Loucy (cell line): ENCODE results near the gene SMC4.

Experiments used
- H2AFZ ChIP-seq: fragments of 200-600 bp; sonication (generic); 2 replicates; pipeline ENCODE4 v1.6.0; 2016; ENCODE audit warnings: antibody characterized with exemption, mild to moderate bottlenecking, low read length, moderate library complexity
- H3F3A ChIP-seq: fragments of 200-600 bp; 2 replicates; pipeline ENCODE4 v1.6.0; 2016; ENCODE audit warnings: antibody characterized with exemption, low read depth, mild to moderate bottlenecking
- H3K27me3 ChIP-seq: fragments of 200-600 bp; sonication (generic); 2 replicates; pipeline ENCODE4 v1.6.1; 2014; ENCODE audit warnings: low read length, mild to moderate bottlenecking; ENCODE audit not compliant: insufficient read depth, poor library complexity, severe bottlenecking
- H3K36me3 ChIP-seq: fragments of 200-600 bp; sonication (generic); 2 replicates; pipeline ENCODE4 v1.6.1; 2016; ENCODE audit warnings: low read length; ENCODE audit not compliant: insufficient read depth
- H3K4me1 ChIP-seq: fragments of 200-600 bp; sonication (generic); 2 replicates; pipeline ENCODE4 v1.5.1; 2014; ENCODE audit warnings: low read length, mild to moderate bottlenecking; ENCODE audit not compliant: insufficient read depth, poor library complexity, severe bottlenecking
- H3K4me2 ChIP-seq: fragments of 200-600 bp; sonication (generic); 2 replicates; pipeline ENCODE4 v1.6.0; 2014; ENCODE audit warnings: antibody characterized with exemption, low read length, low read depth, mild to moderate bottlenecking; ENCODE audit not compliant: poor library complexity, severe bottlenecking
- H3K4me3 ChIP-seq: fragments of 200-600 bp; sonication (generic); 2 replicates; pipeline ENCODE4 v1.5.1; 2014; ENCODE audit warnings: low read length, mild to moderate bottlenecking, mixed read lengths; ENCODE audit not compliant: poor library complexity, severe bottlenecking
- H3K79me2 ChIP-seq: fragments of 200-600 bp; sonication (generic); 2 replicates; pipeline ENCODE4 v1.6.1; 2014; ENCODE audit warnings: low read length; ENCODE audit not compliant: insufficient read depth
- H3K9ac ChIP-seq: fragments of 200-600 bp; sonication (generic); 2 replicates; pipeline ENCODE4 v1.6.0; 2014; ENCODE audit warnings: mild to moderate bottlenecking, low read depth, low read length, moderate library complexity; ENCODE audit not compliant: poor library complexity, severe bottlenecking
- H3K9me2 ChIP-seq: fragments of 200-600 bp; sonication (generic); replicated peaks from 2 replicates; pipeline ENCODE4 v1.6.1; 2016; ENCODE audit warnings: low read depth, low read length, mixed read lengths
- H3K9me3 ChIP-seq: fragments of 200-600 bp; sonication (generic); 2 replicates; pipeline ENCODE4 v1.6.1; 2014; ENCODE audit warnings: mild to moderate bottlenecking, antibody characterized with exemption, low read length, low read depth; ENCODE audit not compliant: insufficient read depth
- H4K20me1 ChIP-seq: fragments of 200-600 bp; sonication (generic); 2 replicates; pipeline ENCODE4 v1.6.0; 2014; ENCODE audit warnings: antibody characterized with exemption, low read length, mild to moderate bottlenecking; ENCODE audit not compliant: insufficient read depth, poor library complexity, severe bottlenecking
- EZH2phosphoT487 ChIP-seq: fragments of 200-600 bp; IDR thresholded peaks from 2 replicates; pipeline ENCODE4 v1.6.1; 2018; ENCODE audit warnings: antibody characterized with exemption, mild to moderate bottlenecking, moderate library complexity, borderline replicate concordance
- TF ChIP-seq, protein P1 (sequence below): fragments of 200-600 bp; sonication (generic); conservative IDR thresholded peaks from 2 replicates; pipeline ENCODE4 v1.5.1; 2014; ENCODE audit warnings: mild to moderate bottlenecking, antibody characterized with exemption, low read length

The SMC4 gene

GRCh38 chr3:160448845-160449635 lies 49.6 kb downstream of the SMC4 start:
- no peak for TF ChIP-seq EZH2phosphoT487
- TF ChIP-seq, protein P1, sequence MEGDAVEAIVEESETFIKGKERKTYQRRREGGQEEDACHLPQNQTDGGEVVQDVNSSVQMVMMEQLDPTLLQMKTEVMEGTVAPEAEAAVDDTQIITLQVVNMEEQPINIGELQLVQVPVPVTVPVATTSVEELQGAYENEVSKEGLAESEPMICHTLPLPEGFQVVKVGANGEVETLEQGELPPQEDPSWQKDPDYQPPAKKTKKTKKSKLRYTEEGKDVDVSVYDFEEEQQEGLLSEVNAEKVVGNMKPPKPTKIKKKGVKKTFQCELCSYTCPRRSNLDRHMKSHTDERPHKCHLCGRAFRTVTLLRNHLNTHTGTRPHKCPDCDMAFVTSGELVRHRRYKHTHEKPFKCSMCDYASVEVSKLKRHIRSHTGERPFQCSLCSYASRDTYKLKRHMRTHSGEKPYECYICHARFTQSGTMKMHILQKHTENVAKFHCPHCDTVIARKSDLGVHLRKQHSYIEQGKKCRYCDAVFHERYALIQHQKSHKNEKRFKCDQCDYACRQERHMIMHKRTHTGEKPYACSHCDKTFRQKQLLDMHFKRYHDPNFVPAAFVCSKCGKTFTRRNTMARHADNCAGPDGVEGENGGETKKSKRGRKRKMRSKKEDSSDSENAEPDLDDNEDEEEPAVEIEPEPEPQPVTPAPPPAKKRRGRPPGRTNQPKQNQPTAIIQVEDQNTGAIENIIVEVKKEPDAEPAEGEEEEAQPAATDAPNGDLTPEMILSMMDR: no peak
- no peaks in the 10 kb centered on the region for H3K9me3 ChIP-seq
- no peaks in the 10 kb centered on the region for H3K79me2 ChIP-seq
- H4K20me1 ChIP-seq: no peaks in the 10 kb centered on the region
- no peak overlapping the region for H3K4me3 ChIP-seq
- no peaks in the 10 kb centered on the region for H3F3A ChIP-seq
- H2AFZ ChIP-seq: no peak overlapping the region
- no peaks in the 10 kb centered on the region for H3K27me3 ChIP-seq
- no peaks in the 10 kb centered on the region for H3K36me3 ChIP-seq
- no peak overlapping the region for H3K4me2 ChIP-seq
- H3K9me2 ChIP-seq: no peaks in the 10 kb centered on the region
- H3K4me1 ChIP-seq: no peaks in the 10 kb centered on the region
- no peak overlapping the region for H3K9ac ChIP-seq

DNA sequence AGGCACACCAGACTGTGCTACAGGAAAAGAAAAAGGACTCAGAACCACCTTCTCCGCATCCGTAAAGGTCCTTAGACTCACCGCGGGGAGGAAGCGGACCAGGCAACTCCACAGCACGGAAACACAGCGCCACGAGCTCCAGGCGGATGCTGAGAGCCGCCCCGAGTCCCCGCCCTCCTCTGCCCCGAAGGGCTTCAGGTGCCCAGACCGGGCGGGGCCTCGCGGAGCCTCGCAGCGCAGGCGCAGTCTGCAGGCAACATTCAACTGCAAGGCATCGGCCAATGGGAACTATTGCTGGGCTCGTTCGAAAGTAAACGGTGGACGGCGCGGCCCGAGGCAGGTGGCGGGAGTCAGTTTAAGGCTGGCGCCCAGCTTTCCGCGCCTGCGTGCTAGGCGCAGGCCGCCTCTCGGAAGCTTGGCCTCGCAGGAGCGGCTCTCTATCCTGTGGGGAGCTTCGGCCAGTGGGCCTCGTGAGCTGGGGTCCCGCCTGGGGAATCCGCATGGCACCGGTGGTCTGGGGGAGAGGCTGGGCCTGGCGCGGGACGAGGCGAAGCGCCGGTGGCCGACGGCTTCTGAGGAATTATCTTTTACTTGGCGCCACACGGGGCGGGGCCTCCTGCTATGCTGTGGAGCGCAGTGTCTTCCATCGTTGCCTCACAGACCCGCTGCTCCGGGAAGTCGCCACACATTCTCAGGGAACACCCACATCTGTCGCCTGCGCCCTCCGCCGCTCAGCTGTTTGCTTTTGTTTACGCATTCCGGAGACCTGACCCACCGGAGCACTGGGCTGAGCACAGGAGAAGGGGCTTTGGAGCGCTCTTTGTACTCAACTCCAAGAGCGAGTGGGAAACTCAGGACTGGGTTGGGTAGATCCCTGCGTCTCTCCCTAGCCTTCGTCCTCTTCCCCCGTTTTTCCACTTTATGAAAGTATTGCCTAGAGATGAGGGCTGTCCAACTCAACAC lies 50.5 kb downstream of the SMC4 start, which contains the start of gene TRIM59:
Gene TRIM59, minus strand, starts transcription at position 151 of the 963 bp plus-strand sequence. CDS start 10,603 bp downstream, outside the sequence.
- H2AFZ ChIP-seq: no peak within 1 kb of the TSS
- H4K20me1 ChIP-seq: no peaks in the 10 kb centered on the region
- H3K79me2 ChIP-seq: no peaks in the 10 kb centered on the region
- no peak within 1 kb of the TSS for H3K4me3 ChIP-seq
- no peaks in the 10 kb centered on the region for H3K36me3 ChIP-seq
- H3K9me2 ChIP-seq: no peaks in the 10 kb centered on the region
- H3K9ac ChIP-seq: no peak within 1 kb of the TSS
- no peaks in the 10 kb centered on the region for H3F3A ChIP-seq
- H3K4me1 ChIP-seq: no peaks in the 10 kb centered on the region
- TF ChIP-seq, protein P1: no peak
- TF ChIP-seq EZH2phosphoT487: no peak
- no peaks in the 10 kb centered on the region for H3K27me3 ChIP-seq
- H3K4me2 ChIP-seq: no peak within 1 kb of the TSS
- H3K9me3 ChIP-seq: no peaks in the 10 kb centered on the region

DNA sequence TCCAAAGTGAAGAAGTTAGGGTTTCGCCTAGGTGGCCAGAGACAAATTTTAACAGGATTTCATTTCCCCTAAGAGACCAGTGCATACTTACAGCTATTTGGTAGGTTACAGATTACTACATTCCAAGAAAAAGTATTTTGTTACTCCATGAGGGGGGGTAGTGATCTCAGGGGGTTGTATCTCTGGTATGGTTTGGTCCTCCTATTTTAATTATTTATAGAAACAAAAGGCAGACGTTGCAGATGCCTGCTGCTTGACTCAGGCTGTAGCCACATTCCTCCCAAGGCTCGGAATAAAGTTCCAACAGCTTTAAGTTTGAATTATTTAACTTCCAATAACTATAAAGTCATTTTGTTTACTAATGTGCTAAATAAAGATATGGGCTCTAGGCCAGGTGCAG lies 51.4 kb downstream of the SMC4 start:
- H3F3A ChIP-seq: no peaks in the 10 kb centered on the region
- no peaks in the 10 kb centered on the region for H3K4me1 ChIP-seq
- no peaks in the 10 kb centered on the region for H3K9me2 ChIP-seq
- no peak overlapping the region for H3K4me2 ChIP-seq
- TF ChIP-seq EZH2phosphoT487: no peak
- TF ChIP-seq, protein P1: no peak
- no peaks in the 10 kb centered on the region for H3K9me3 ChIP-seq
- H3K27me3 ChIP-seq: no peaks in the 10 kb centered on the region
- no peaks in the 10 kb centered on the region for H4K20me1 ChIP-seq
- no peaks in the 10 kb centered on the region for H3K36me3 ChIP-seq
- no peaks in the 10 kb centered on the region for H3K79me2 ChIP-seq
- H3K4me3 ChIP-seq: no peak overlapping the region
- no peak overlapping the region for H2AFZ ChIP-seq
- no peak overlapping the region for H3K9ac ChIP-seq
